GM20431 (cell line): Measurements from ENCODE around the gene NFYA.

Experiments
- in situ Hi-C: fragments of 300-500 bp; cut with MseI, MboI; formaldehyde crosslinking; loops from one replicate; pipeline ENCODE4 v1.15.0; 2020; ENCODE audit warnings: low sequenced_read_pairs; ENCODE audit not compliant: unreplicated experiment

Gene NFYA

DNA sequence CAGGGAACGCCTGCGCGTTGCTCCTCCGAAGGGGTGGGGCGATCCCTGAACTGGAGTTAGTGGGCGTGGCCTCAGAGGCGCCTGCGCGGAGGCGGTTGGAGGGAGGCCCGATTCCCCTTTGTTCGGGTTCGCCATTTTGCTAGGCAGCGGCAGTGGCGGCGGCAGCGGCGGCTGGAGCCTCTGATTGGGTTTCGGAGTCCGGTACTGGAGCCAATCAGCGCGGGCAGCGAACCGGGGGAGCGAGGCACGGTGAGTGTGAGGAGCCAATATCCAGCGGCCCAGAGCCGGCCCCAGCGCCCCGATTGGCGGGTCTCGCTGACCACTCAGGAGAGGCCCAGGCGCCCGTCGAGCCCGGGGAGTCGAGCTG lies at the start of gene NFYA:
Gene NFYA, plus strand, starts transcription at position 139 of the 367 bp plus-strand sequence. CDS start 6,116 bp downstream, outside the sequence.
- in situ Hi-C loops: no loop called here

GRCh38 chr6:41023114-41023513 lies 49.7 kb upstream of the NFYA start:
- in situ Hi-C loops: no loop called here

DNA sequence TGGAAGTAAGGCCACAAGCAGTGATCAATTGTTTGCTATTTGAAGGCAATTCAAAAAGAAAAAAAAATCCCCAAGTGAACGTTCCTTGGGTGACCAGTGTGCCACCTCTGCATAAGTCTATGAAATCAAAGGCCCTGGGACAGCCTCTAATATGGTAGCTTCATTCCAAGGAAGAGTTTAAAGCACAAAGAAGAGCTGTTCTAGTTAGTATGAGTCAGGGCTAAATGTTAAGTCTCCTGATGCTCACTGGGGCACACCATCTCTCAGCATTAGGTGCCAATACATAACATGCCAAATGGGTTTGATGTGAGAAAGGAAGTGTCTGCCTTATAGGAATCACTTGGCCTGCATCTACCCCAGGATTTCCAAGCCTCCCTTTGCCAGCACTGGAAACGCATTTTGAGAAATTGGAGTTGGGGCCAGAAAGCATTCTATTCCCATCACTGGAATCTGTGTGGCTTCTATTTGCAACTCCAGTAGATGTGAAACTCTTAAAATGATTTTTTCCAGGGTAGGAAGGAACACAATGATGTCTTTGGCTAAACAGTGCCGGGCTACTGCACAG lies 46.7 kb upstream of the NFYA start:
- in situ Hi-C loops: no loop called here

DNA sequence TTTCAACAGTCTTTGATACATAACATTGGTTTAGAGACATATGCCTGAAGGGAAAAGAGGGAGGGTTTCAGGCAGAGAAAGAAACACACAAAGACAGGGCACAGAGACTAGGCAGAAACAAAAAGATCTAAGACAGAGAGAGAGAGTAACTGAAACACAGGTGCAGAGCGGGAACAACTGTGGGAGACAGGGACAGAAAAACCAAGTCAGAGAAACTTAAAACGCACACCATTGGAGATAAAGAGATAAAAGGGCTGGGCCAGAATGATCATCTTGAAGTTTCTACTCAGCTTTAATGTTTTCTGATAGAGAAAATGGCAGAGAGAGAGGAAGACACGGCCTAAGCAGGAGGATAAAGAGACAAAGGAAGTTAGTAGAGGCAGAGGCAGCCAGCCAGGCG lies 45.5 kb upstream of the NFYA start:
- in situ Hi-C loops: no loop called here

DNA sequence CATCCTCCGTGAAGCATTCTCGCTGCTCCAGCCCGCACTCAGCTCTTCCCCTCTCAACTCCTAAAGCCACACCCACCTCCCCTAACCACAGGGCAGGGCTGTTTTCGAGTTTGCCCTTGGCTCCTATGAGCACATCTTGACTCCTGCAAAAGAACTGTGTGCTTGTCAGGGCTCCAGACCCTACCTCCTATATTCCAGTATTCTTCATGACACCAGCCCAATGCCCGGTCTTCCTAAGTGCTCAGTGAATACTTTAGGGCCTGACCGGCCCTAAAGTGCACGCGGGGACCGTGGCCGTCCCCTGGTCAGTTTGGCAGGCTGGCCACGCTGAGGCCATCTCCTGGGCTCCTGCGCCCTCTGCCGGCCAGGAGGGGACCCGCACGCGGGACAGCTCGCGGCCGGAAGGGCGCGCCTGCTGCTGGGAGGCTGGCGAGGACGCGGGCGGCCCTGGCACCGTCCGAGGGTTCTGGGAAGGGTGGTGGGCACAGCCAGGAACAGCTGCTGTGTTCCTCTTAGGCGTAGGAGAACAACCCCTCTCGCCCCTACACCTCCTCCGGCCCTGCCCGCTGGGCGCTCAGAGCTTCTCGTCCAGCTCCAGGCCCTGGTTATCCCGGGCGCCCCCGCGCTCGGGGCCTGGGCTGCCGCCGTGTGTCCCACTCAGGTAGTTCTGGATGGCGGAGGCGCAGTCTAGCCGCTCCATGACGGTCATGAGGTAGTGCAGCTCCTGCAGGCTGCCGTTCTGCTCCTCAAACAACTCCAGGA lies 44.8 kb upstream of the NFYA start:
- in situ Hi-C loops: no loop called here

GRCh38 chr6:41028561-41029412 lies 44.0 kb upstream of the NFYA start:
- in situ Hi-C loops: no loop called here

DNA sequence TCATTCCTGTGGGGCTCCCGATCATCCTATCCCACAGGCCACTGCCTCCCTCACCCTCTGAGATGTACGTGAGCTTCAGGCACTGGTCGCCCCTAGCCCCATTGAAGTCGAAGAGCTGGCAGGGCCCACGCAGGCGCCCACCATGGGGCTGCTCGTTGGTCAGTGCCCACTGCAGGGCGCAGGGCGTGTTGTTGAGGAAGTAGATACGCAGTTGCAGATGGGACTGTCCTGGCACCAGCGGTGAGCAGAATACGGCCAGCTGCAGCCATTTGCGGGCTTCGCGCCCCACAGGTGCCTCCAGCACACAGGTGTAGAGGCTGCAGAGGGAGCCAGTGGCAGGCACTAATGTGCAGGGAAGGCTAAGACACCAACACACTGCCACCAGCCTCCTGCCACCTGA lies 39.9 kb upstream of the NFYA start:
- in situ Hi-C loops: no loop called here

- in situ Hi-C loops: no loop called here
Observed at GRCh38 chr6:41033776-41034175, 39.0 kb upstream of the NFYA start.

GRCh38 chr6:41036186-41036585 lies 36.6 kb upstream of the NFYA start:
- in situ Hi-C loops: no loop called here

- in situ Hi-C loops: no loop called here
Observed at GRCh38 chr6:41036601-41037000, 36.2 kb upstream of the NFYA start.

DNA sequence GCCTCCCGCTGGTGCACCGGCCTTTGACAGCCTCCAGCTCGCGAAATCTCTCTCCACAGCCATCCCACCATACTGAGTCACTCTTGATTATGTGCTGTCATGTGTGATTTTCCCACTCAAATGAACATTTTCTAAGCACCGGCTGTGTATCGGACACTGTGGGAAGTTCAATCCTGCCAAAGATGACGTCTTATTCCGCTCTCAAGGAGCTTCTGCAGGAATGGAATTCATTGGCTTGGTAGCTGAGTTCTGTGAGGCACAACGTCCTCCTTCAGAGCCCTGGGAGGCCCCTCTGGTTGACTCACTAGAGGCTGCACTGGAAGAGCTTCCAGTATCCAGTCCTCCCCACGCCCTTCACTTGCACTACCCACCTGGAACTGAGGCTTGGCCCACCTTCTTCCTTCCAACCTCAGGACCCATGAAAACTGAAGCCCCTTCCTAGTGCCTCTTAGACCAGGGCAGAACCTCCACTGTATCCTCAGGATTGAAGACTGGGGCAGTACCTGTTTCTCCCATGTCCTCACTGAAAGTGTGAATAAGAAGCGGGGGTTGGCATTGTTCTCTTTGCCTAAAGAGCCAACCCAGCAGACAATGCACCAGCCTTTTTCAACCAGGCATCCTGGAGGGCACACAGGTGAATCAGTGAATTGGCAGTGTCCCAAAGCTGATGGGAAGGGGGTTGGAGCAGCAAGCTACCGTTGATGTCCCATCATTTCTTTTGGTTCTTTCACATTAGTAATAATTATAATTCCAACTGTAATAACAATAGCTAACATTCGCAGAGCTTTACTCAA lies 35.5 kb upstream of the NFYA start:
- in situ Hi-C loops: no loop called here

DNA sequence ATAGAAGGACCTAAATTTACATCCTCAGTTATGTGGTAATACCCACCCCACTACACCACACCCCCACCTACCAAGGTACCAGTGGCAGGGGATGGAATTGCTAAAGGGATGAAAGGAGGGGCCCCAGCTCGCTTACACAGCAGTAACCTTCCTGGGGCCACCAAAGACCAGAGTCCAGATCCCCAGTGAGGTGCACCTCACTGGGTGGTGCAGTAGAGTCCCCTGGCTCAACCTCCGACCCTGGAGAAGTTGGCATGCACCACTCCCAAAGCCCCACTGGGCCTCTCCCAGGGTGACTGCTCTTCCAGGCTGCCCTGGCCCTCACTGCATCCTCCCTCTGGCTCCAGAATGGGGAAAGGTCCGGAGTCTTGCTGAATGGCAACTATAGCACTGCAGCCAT lies 34.6 kb upstream of the NFYA start:
- in situ Hi-C loops: no loop called here

- in situ Hi-C loops: no loop called here
Observed at GRCh38 chr6:41039060-41039998, 33.4 kb upstream of the NFYA start, which contains the start of gene UNC5CL. UNC5CL (minus strand) TSS chr6:41039221; CDS start chr6:41035074, 4,147 bp downstream.

- in situ Hi-C loops: no loop called here
Observed at GRCh38 chr6:41040101-41040939, 32.5 kb upstream of the NFYA start.

- in situ Hi-C loops: no loop called here
Observed at GRCh38 chr6:41040940-41041536, 31.7 kb upstream of the NFYA start.

- in situ Hi-C loops: no loop called here
Observed at GRCh38 chr6:41042226-41043055, 30.3 kb upstream of the NFYA start, which contains the start of gene TSPO2. TSPO2 (plus strand) TSS chr6:41042467; CDS start chr6:41042986, 519 bp downstream.

GRCh38 chr6:41043151-41043550 lies 29.6 kb upstream of the NFYA start:
- in situ Hi-C loops: no loop called here
